GM23338 (cell line): ENCODE results near the gene SRSF7. TPM values are rescaled to one million over a fixed set of nuclear protein-coding genes. Genes with fewer than 3 reads are reported as not detected.

Experiments
- ATAC-seq: fragments of 200-7000 bp; cut with Tn5 transposase; 3 replicates; pipeline ENCODE4 v1.9.1; 2020
- DNase-seq: peaks from one replicate; pipeline ENCODE4 v3.0.0-alpha.2; 2015; ENCODE audit warnings: low spot score
- H2AFZ ChIP-seq: fragments of 200-600 bp; sonication (generic); 2 replicates; pipeline ENCODE4 v1.8.0; 2016; ENCODE audit warnings: antibody characterized with exemption, mild to moderate bottlenecking, moderate library complexity
- H3F3A ChIP-seq: fragments of 200-600 bp; sonication (generic); replicated peaks from 2 replicates; pipeline ENCODE4 v1.8.0; 2017; ENCODE audit warnings: antibody characterized with exemption, mixed run types, low read depth
- H3K27ac ChIP-seq: fragments of 200-600 bp; sonication (generic); 2 replicates; pipeline ENCODE4 v1.6.1; 2016; ENCODE audit warnings: low read depth
- H3K27me3 ChIP-seq: fragments of 200-600 bp; sonication (generic); 2 replicates; pipeline ENCODE4 v1.8.0; 2016; ENCODE audit warnings: mild to moderate bottlenecking, mixed run types, moderate library complexity; ENCODE audit not compliant: insufficient read depth
- H3K36me3 ChIP-seq: fragments of 200-600 bp; sonication (generic); 2 replicates; pipeline ENCODE4 v1.8.0; 2016; ENCODE audit warnings: mild to moderate bottlenecking; ENCODE audit not compliant: insufficient read depth
- H3K4me1 ChIP-seq: fragments of 200-600 bp; sonication (generic); 2 replicates; pipeline ENCODE4 v1.8.0; 2016; ENCODE audit warnings: mild to moderate bottlenecking, moderate library complexity; ENCODE audit not compliant: insufficient read depth
- H3K4me2 ChIP-seq: fragments of 200-600 bp; sonication (generic); 2 replicates; pipeline ENCODE4 v1.7.1; 2017; ENCODE audit warnings: mixed run types
- H3K4me3 ChIP-seq: fragments of 200-600 bp; sonication (generic); 2 replicates; pipeline ENCODE4 v1.6.1; 2016; ENCODE audit warnings: mixed run types
- H3K79me2 ChIP-seq: fragments of 200-600 bp; sonication (generic); replicated peaks from 2 replicates; pipeline ENCODE4 v1.8.0; 2017; ENCODE audit warnings: mild to moderate bottlenecking; ENCODE audit not compliant: insufficient read depth
- H3K9me2 ChIP-seq: fragments of 200-600 bp; sonication (generic); 2 replicates; pipeline ENCODE4 v1.8.0; 2017; ENCODE audit not compliant: insufficient read depth
- H4K20me1 ChIP-seq: fragments of 200-600 bp; sonication (generic); replicated peaks from 2 replicates; pipeline ENCODE4 v1.8.0; 2017; ENCODE audit warnings: mild to moderate bottlenecking; ENCODE audit not compliant: insufficient read depth
- H3K27ac Mint-ChIP-seq: 2 replicates; pipeline ENCODE4 v1.8.0; 2020; ENCODE audit warnings: inconsistent platforms, mild to moderate bottlenecking, moderate library complexity, mixed read lengths
- H3K27me3 Mint-ChIP-seq: 3 replicates; pipeline ENCODE4 v1.8.0; 2022; ENCODE audit warnings: low read depth, mild to moderate bottlenecking, moderate library complexity, mixed read lengths, inconsistent platforms; ENCODE audit not compliant: insufficient read depth, poor library complexity
- H3K36me3 Mint-ChIP-seq: 3 replicates; pipeline ENCODE4 v1.8.0; 2021; ENCODE audit warnings: low read depth, mild to moderate bottlenecking, inconsistent platforms, moderate library complexity, mixed read lengths
- H3K4me1 Mint-ChIP-seq: 3 replicates; pipeline ENCODE4 v1.8.0; 2020; ENCODE audit warnings: mild to moderate bottlenecking, inconsistent platforms, mixed read lengths
- H3K4me3 Mint-ChIP-seq: 3 replicates; pipeline ENCODE4 v1.8.0; 2021; ENCODE audit warnings: moderate library complexity, mild to moderate bottlenecking, inconsistent platforms, mixed read lengths
- H3K9me3 Mint-ChIP-seq: 3 replicates; pipeline ENCODE4 v1.8.0; 2020; ENCODE audit warnings: moderate library complexity, mild to moderate bottlenecking, inconsistent platforms, mixed read lengths
- CREB1 ChIP-seq: fragments of 250-450 bp; sonication (Bioruptor Pico); IDR thresholded peaks from 2 replicates; pipeline ENCODE4 v1.5.0; 2020; ENCODE audit warnings: low read depth, mild to moderate bottlenecking, moderate library complexity
- JUNB ChIP-seq: IDR thresholded peaks from one replicate; pipeline ENCODE4 v1.6.1; 2016; ENCODE audit warnings: antibody characterized with exemption; ENCODE audit not compliant: unreplicated experiment
- NANOG ChIP-seq: IDR thresholded peaks from 2 replicates; pipeline ENCODE4 v1.6.1; 2016; ENCODE audit warnings: antibody characterized with exemption, borderline replicate concordance
- polyA plus RNA-seq: library from polyadenylated mRNA; unstranded; fragments of >200 nt; fragmentation: Nextera tagmentation; extraction: Ambion mirVana; gene quantifications from 2 replicates; pipeline ENCODE4 v1.2.1, GENCODE V29; 2016
- total RNA-seq: library from RNA; depleted of rRNA; stranded (reverse); fragments of >200 nt; shearing (Covaris generic); gene quantifications from 2 replicates; pipeline ENCODE4 v1.2.3, GENCODE V29; 2014
- TF ChIP-seq, protein P1 (sequence below): IDR thresholded peaks from 2 replicates; pipeline ENCODE4 v1.6.1; 2016; ENCODE audit warnings: antibody characterized with exemption
- TF ChIP-seq, protein P2 (sequence below): fragments of 250-450 bp; sonication (Bioruptor Pico); IDR thresholded peaks from 2 replicates; pipeline ENCODE4 v1.5.0; 2020; ENCODE audit warnings: mild to moderate bottlenecking, moderate library complexity
- TF ChIP-seq, protein P3 (sequence below): IDR thresholded peaks from one replicate; pipeline ENCODE4 v1.6.1; 2018; ENCODE audit warnings: antibody characterized with exemption; ENCODE audit not compliant: unreplicated experiment

The SRSF7 gene
- total and polyA plus RNA-seq, 2 experiments from 2014 or later, result 251 to 572 TPM

DNA sequence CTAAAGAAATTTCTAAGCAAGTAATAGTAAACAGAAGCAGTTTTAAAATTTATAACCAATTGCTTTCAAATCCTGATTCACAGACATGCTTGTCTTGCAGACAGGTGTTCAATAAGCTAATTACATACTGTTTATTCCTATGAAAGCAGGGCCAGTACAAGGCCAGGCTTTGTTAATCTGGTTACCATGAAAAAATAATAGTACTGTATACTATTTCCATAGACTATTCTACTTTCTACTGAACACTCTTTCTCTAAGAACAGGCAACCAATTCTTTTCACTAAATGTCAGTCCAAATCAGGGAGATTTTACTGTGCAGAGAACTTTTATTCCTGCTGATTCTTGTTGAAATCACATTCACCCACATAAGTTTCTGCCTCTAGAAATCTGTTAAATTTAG is 2.9 kb upstream of the SRSF7 start:
- peaks cover 11% of the 10 kb centered on the region for H3K4me1 ChIP-seq
- Mint-ChIP-seq H3K4me1 (peaks cover 13% of the 10 kb centered on the region), H3K27ac (no peak overlapping the region), H3K36me3 (peaks cover 22% of the 10 kb centered on the region), H3K4me3 (no peak overlapping the region), H3K27me3 (peaks cover 22% of the 10 kb centered on the region), H3K9me3 (peaks cover 11% of the 10 kb centered on the region; the same call in 2 of the 3 replicates)
- H3K9me2 ChIP-seq, result no peaks in the 10 kb centered on the region
- no peak overlapping the region for H3K27ac ChIP-seq
- peaks cover 12% of the 10 kb centered on the region for H4K20me1 ChIP-seq
- H3F3A ChIP-seq, result peaks cover 14% of the 10 kb centered on the region; the same call in 1 of the 2 replicates
- no peak overlapping the region for H2AFZ ChIP-seq
- ATAC-seq, result no peak
- peaks cover 21% of the 10 kb centered on the region for H3K79me2 ChIP-seq
- TF ChIP-seq, protein P1, sequence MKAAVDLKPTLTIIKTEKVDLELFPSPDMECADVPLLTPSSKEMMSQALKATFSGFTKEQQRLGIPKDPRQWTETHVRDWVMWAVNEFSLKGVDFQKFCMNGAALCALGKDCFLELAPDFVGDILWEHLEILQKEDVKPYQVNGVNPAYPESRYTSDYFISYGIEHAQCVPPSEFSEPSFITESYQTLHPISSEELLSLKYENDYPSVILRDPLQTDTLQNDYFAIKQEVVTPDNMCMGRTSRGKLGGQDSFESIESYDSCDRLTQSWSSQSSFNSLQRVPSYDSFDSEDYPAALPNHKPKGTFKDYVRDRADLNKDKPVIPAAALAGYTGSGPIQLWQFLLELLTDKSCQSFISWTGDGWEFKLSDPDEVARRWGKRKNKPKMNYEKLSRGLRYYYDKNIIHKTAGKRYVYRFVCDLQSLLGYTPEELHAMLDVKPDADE, result no peak
- TF ChIP-seq NANOG, result no peak
- H3K4me2 ChIP-seq, result no peak overlapping the region
- DNase-seq, result no peak
- no peak overlapping the region for H3K4me3 ChIP-seq
- peaks cover 10% of the 10 kb centered on the region for H3K36me3 ChIP-seq
- H3K27me3 ChIP-seq, result no peaks in the 10 kb centered on the region

DNA sequence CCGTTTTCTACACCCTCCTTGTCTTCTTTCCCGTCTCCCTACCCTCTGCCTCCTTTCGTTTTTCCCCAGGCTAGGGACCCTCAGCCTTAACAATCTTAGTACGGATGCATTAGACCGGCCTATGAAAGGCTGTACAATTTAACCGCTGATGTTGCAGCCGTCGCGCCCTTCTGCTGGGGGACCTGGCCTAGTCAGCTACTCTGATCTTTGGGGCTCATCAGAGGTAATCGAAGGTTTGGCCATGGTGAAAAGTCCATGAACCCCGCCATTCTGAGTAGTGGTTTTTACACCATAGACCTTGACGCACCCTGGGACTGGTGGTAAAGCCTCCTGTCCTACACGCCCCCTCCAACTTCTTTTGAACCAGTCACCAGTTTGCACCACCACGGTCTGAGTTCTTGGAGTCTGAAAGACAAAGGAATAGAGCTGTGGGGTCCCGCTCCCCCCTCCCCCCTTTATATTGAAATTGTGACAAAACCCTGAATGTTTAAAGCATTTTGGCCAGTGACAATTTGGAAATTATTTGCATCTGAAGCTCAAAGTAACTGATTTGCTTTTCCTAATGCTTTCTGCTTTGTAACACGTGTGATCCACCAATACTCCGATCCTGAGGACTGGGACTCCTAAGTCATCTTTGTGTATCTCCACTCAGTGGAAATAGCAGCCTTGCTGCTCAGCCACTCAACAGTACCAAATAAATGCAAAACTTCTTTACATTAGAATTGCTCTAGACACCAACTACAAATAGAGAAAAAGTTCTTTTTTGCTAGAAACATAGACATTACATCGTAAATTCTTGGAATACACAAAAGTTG is 642 bp upstream of the SRSF7 start:
- Mint-ChIP-seq H3K9me3 (peaks cover 8% of the 10 kb centered on the region; the same call in 2 of the 3 replicates), H3K36me3 (peaks cover 45% of the 10 kb centered on the region), H3K27me3 (peaks cover 25% of the 10 kb centered on the region), H3K4me3 (peak overlapping the region; percentile 98), H3K4me1 (peaks cover 33% of the 10 kb centered on the region), H3K27ac (peak overlapping the region; percentile 100)
- H3K36me3 ChIP-seq, result peaks cover 33% of the 10 kb centered on the region
- H3K27me3 ChIP-seq, result no peaks in the 10 kb centered on the region
- H3F3A ChIP-seq, result peaks cover 36% of the 10 kb centered on the region
- peak overlapping the region; percentile 98 for H3K27ac ChIP-seq
- H3K4me1 ChIP-seq, result peaks cover 12% of the 10 kb centered on the region
- ATAC-seq (peak; percentile 20), DNase-seq (peak; percentile 63)
- peak overlapping the region; percentile 85 for H2AFZ ChIP-seq
- TF ChIP-seq JUNB (no peak), CREB1 (CRISPR knock-in tag) (no peak), NANOG (no peak)
- TF ChIP-seq, protein P1, result no peak
- TF ChIP-seq, protein P2, sequence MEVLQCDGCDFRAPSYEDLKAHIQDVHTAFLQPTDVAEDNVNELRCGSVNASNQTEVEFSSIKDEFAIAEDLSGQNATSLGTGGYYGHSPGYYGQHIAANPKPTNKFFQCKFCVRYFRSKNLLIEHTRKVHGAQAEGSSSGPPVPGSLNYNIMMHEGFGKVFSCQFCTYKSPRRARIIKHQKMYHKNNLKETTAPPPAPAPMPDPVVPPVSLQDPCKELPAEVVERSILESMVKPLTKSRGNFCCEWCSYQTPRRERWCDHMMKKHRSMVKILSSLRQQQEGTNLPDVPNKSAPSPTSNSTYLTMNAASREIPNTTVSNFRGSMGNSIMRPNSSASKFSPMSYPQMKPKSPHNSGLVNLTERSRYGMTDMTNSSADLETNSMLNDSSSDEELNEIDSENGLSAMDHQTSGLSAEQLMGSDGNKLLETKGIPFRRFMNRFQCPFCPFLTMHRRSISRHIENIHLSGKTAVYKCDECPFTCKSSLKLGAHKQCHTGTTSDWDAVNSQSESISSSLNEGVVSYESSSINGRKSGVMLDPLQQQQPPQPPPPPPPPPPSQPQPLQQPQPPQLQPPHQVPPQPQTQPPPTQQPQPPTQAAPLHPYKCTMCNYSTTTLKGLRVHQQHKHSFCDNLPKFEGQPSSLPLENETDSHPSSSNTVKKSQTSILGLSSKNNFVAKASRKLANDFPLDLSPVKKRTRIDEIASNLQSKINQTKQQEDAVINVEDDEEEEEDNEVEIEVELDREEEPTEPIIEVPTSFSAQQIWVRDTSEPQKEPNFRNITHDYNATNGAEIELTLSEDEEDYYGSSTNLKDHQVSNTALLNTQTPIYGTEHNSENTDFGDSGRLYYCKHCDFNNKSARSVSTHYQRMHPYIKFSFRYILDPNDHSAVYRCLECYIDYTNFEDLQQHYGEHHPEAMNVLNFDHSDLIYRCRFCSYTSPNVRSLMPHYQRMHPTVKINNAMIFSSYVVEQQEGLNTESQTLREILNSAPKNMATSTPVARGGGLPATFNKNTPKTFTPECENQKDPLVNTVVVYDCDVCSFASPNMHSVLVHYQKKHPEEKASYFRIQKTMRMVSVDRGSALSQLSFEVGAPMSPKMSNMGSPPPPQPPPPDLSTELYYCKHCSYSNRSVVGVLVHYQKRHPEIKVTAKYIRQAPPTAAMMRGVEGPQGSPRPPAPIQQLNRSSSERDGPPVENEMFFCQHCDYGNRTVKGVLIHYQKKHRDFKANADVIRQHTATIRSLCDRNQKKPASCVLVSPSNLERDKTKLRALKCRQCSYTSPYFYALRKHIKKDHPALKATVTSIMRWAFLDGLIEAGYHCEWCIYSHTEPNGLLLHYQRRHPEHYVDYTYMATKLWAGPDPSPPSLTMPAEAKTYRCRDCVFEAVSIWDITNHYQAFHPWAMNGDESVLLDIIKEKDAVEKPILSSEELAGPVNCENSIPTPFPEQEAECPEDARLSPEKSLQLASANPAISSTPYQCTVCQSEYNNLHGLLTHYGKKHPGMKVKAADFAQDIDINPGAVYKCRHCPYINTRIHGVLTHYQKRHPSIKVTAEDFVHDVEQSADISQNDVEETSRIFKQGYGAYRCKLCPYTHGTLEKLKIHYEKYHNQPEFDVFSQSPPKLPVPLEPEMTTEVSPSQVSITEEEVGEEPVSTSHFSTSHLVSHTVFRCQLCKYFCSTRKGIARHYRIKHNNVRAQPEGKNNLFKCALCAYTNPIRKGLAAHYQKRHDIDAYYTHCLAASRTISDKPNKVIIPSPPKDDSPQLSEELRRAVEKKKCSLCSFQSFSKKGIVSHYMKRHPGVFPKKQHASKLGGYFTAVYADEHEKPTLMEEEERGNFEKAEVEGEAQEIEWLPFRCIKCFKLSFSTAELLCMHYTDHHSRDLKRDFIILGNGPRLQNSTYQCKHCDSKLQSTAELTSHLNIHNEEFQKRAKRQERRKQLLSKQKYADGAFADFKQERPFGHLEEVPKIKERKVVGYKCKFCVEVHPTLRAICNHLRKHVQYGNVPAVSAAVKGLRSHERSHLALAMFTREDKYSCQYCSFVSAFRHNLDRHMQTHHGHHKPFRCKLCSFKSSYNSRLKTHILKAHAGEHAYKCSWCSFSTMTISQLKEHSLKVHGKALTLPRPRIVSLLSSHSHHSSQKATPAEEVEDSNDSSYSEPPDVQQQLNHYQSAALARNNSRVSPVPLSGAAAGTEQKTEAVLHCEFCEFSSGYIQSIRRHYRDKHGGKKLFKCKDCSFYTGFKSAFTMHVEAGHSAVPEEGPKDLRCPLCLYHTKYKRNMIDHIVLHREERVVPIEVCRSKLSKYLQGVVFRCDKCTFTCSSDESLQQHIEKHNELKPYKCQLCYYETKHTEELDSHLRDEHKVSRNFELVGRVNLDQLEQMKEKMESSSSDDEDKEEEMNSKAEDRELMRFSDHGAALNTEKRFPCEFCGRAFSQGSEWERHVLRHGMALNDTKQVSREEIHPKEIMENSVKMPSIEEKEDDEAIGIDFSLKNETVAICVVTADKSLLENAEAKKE (CRISPR knock-in tag), result no peak
- TF ChIP-seq, protein P3, sequence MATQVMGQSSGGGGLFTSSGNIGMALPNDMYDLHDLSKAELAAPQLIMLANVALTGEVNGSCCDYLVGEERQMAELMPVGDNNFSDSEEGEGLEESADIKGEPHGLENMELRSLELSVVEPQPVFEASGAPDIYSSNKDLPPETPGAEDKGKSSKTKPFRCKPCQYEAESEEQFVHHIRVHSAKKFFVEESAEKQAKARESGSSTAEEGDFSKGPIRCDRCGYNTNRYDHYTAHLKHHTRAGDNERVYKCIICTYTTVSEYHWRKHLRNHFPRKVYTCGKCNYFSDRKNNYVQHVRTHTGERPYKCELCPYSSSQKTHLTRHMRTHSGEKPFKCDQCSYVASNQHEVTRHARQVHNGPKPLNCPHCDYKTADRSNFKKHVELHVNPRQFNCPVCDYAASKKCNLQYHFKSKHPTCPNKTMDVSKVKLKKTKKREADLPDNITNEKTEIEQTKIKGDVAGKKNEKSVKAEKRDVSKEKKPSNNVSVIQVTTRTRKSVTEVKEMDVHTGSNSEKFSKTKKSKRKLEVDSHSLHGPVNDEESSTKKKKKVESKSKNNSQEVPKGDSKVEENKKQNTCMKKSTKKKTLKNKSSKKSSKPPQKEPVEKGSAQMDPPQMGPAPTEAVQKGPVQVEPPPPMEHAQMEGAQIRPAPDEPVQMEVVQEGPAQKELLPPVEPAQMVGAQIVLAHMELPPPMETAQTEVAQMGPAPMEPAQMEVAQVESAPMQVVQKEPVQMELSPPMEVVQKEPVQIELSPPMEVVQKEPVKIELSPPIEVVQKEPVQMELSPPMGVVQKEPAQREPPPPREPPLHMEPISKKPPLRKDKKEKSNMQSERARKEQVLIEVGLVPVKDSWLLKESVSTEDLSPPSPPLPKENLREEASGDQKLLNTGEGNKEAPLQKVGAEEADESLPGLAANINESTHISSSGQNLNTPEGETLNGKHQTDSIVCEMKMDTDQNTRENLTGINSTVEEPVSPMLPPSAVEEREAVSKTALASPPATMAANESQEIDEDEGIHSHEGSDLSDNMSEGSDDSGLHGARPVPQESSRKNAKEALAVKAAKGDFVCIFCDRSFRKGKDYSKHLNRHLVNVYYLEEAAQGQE, result no peak
- no peaks in the 10 kb centered on the region for H3K9me2 ChIP-seq
- peaks cover 33% of the 10 kb centered on the region for H4K20me1 ChIP-seq
- H3K79me2 ChIP-seq, result peaks cover 43% of the 10 kb centered on the region
- H3K4me2 ChIP-seq, result peak overlapping the region; percentile 89
- peak overlapping the region; percentile 99 for H3K4me3 ChIP-seq
